Stimulated activated CD4-positive, alpha-beta T cell treated with anti-CD3 and anti-CD28 coated beads, Interleukin-15, amount 100 ng/mL, for 1 hour (primary cell): ENCODE data around the gene NDOR1.
A peak's percentile ranks its signal among the peaks of the same experiment; 100 is the strongest.

ENCODE experiments used
- DNase-seq, 2 donors: peaks; one replicate each; pipeline ENCODE4 v3.0.0-alpha.2; 2020; ENCODE audit warnings: low read depth in 1 of 2, low spot score in 1 of 2

Gene NDOR1

GRCh38 chr9:137219757-137220316, 14.3 kb downstream of the NDOR1 start:
- no peak for DNase-seq

DNA sequence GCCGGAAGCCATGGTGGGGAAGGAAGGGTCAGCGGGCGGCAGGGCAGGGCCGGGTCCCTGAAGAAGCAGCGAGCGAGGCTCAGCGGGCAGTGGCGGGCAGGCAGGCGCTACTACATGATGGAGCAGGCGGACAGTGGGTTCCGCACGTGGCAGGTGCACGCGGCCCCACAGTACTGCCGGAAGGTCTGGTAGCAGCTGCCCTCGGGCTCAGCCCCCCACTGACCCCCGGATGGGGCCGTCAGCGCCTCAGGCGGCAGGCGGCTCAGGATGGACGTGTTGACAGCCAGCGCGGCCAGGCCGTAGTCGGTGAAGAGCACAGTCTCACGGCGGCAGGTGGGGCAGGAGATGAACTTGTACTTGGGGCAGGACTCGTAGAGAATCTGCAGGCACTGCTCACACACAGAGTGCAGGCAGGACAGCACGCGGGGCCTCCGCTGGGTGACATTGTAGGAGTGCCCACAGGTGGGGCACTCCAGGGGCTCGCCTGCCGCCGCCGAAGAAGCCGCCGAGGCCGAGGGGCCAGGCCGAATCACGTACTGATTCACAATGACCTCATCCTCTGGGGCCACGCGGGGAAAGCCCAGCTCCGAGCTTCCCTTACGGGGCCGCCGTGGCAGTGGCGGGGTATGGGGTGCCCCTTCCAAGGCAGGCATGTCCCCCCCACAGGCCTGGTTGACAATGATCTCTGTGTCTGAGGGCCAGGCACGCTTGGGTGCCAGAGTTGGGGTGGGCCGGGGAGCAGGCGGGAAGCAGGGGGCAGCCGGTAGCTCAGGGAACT, 15.0 kb downstream of the NDOR1 start:
- DNase-seq = no peak

DNA sequence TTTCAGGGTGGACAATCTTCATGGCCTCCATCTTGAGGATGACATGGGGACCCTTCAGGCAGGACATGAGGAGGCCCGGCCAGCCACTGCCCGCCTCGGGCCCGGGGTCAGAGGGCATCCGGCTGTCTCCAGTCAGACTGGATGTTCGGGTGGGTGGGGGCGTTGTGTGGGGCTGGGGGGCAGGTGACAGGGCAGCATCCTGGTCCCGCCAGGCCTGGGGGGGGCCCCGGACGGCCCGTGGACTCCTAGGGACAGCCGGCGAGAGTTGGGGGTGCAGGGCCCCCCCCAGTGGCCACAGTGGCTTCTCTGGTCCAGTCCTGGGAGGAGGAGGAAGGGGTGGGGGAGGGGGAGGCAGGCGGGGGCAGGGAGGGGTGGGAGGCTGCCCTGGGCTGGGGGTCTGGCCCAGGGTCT, 15.6 kb downstream of the NDOR1 start:
- no peak for DNase-seq

DNA sequence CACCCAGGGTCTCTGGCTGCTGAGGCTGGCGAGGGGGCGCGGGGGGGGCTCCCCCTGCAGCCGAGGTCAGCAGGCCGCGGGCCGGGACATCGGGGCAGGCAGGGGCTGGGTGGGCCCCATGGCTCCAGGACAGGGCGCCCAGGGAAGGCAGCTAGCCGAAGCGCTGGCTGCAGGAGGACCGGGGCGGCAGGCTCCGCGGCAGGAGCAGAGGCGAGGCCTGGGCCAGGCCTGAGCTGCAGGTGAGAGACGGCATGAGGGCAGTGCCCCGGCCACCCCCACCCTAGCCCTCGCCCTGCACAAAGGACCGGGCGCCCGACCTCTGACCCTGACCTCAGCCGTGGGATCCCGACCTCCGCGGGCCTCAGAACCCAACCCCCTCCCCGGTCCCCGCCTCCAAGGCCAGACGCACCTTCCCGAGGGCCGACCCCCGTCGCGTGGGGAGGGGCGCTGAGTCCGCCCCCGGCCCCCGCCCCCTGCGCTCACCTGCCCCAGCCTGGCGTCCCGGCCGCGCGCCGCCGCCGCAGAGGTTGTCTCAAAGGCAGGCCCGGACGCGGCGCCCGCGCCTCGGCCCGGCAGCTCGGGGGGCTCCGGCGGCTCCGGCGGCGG, 16.1 kb downstream of the NDOR1 start:
- DNase-seq = no peak

DNA sequence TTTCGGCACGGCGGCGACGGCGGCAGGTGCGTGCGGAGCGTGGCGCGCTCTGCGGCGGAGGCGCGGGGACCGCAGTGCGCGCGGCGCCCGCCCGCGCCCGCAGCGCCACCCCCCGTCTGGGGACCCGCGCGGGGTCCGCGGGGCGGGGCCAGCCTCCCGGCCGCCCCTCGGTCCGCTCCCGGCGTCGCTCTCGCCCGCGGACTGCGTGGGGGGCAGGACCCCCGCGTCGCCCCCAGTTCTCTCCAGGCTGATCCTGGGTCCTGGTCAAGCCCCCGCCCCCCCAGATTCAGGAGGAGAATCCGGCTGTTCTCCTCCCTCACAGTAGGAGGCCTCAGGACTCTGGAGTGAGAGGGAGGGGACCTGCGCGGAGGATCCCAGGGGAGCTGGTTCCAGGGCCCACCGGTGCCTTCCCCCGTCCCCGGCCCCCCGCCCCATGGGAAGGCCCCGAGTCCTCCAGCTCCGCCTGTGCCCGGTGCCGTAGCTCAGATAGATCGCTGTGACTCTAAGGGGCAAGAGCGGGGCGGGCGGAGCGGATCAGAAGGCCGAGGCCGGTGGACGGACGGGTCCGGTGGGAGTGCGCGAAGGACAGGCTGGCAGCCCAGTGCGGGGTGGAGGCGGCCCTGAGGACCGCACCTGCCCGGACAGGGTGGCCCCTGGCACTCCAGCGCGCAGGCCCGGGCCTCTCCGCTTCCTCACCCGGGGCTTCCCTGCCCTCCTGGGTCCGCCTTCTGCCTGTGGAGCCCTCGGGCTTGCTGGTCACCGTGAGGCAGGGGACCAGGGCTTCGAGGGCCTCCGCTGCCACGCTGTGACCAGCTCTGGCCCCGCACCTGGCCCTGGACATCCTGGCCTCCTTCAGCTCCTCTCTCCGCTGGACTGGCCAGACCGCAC, 16.9 kb downstream of the NDOR1 start, which contains the start of gene RNF208:
Gene RNF208, minus strand, starts transcription at position 51 of the 888 bp plus-strand sequence. CDS start 1,028 bp downstream, outside the sequence.
- DNase-seq = no peak

DNA sequence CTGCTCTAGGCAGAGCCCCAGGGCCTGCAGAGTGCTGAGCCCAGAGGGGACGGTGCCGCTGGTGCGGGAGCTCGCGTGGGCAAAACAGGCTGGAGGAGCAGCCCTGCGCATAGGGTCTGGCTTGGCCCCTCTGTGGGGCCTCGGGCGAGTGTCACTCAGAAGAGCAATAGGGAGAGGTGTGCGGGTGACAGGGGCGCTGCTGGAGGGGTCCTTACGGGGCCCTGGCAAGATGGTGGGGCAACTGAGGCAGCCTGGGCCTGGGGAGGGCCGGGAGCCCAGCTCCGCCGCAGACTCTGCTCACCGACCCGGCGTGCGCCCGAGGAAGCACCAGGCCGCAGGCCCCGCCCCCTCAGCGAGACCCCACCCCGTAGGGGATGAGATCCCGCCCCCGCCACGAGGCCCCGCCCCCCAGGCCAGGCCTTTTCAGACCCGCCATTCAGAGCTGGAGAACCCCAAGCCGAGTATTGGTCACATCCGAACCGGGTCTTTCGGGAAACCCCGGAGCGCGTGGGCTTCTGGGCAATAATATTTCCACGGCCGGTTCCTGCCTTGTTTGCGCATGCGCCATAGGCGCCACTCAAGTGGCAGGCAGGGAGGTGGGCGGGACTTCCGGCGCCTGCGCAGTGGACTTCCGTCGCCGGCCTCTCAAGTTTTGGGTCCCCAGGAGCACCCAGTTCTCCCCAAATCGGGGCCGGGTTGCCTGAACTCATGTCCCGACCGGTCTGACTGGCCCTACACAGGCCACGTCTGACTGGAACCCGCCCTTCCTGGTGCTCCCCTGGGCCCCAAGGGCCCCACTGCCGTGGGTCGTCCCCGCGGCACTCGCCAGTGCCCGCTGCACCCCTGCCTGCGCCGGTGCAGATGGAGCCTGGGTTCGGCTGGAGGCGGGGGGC, 17.8 kb downstream of the NDOR1 start:
- DNase-seq = peak; percentile 96 to 98

GRCh38 chr9:137224830-137225694, 19.6 kb downstream of the NDOR1 start, which contains the start of gene CYSRT1:
Gene CYSRT1 (plus strand): TSS chr9:137225174. CDS start chr9:137225622, 448 bp downstream.
- no peak for DNase-seq

- no peak for DNase-seq
Measured at GRCh38 chr9:137225699-137226331, 20.3 kb downstream of the NDOR1 start.

GRCh38 chr9:137226338-137227053, 21.0 kb downstream of the NDOR1 start:
- DNase-seq = no peak

- peak; percentile 70 to 72 for DNase-seq
Measured at GRCh38 chr9:137227054-137227852, 21.8 kb downstream of the NDOR1 start, which contains the start of gene RNF224. Gene RNF224 (plus strand): TSS chr9:137227502. CDS start chr9:137228336, 834 bp downstream.

- DNase-seq = no peak
Measured at GRCh38 chr9:137227853-137228505, 22.5 kb downstream of the NDOR1 start.

DNA sequence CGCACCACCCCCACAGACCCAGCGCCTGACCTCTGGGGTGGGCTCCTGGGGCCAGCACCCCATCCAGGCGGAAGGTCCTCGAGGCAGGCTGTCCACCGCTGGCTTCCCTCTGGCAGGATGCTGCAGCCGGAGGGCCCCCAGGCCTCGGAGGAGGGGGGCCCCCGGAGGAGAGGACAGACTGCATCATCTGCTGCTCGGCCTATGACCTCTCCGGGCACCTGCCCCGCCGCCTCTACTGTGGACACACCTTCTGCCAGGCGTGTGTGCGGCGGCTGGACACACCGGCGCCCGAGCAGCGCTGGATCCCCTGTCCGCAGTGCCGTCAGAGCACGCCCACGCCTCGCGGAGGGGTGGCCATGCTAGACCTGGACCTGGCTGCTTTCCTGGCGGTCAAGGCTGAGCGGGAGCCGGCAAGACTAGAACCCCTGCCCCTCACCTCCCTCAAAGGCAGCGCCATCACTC, 23.0 kb downstream of the NDOR1 start:
- no peak for DNase-seq

DNA sequence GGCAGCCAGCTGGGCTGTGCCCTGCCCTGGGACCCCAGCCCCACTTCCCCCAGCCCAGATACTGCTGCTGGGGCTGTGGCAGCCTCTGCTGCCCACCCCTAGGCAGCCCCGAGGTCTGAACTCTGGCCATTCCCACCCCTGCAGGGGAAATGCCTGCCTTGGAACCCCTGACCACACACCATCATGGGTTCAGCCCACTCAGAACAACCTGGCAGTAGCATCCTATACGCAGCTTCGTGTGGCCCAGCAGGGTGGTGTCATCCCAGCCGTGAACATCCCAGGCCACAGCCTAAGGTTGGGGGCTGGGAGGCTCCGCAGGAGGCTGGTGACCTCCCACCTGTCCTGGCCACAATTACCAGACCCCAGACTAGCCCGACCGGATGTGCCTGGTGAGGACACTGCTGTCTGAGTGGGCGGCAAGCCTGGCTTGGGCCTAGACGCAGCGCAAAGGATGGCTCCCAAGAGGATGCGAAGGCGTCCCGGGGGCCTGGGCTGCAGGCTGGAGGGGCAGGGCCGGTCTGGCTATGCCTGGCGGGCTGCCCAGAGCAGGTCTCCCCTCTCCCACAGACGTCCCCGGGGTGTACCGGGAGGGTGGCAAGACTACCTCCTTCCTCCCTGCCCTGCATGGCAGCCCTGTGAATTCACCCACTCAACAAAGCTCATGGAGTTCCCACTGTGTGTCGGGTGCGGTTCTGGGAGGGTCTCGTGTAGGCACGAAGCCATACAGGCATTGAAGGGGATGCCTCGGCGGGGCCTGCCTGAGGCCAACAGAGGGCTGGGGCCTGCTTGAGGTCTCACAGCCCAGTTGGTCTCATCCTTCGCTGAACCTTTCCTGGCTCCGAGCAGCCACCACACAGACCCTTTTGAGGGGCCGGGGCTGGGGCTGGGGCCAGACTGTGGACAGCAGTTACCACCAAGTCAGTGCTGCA, 23.7 kb downstream of the NDOR1 start:
- no peak for DNase-seq

GRCh38 chr9:137229903-137230704, 24.6 kb downstream of the NDOR1 start:
- no peak for DNase-seq
